ENCODE results near the gene KLF9. TPM values are rescaled to one million over a fixed set of nuclear protein-coding genes. Genes with fewer than 3 reads are reported as not detected.
A peak's percentile ranks its signal among the peaks of the same experiment; 100 is the strongest.

The KLF9 gene
- total and polyA plus RNA-seq, 9 of the 15 experiments (the other 6 are each of a cell fraction or from before 2014, with no cell fraction given): 3.3 to 11.9 (median 6.9) TPM

DNA sequence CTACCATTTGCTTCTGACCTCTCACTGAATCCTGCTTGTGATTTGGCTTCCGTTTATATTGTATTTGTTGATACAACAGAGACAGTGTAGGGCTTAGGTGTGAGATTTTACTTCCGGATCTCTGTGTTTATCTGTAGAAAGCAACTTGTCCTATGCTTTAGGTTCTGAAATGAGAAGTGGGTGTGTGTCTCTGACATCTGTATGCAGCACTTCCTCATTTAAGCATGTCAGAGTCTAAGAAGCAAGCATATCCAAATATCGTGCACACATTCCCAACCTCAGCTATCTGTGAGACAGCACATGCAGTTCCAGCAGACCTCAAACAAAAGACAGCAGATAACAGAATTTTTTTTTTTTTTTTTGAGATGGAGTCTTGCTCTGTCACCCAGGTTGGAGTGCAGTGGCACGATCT is 16.3 kb downstream of the KLF9 start (continued):
- TF ChIP-seq, protein P1, sequence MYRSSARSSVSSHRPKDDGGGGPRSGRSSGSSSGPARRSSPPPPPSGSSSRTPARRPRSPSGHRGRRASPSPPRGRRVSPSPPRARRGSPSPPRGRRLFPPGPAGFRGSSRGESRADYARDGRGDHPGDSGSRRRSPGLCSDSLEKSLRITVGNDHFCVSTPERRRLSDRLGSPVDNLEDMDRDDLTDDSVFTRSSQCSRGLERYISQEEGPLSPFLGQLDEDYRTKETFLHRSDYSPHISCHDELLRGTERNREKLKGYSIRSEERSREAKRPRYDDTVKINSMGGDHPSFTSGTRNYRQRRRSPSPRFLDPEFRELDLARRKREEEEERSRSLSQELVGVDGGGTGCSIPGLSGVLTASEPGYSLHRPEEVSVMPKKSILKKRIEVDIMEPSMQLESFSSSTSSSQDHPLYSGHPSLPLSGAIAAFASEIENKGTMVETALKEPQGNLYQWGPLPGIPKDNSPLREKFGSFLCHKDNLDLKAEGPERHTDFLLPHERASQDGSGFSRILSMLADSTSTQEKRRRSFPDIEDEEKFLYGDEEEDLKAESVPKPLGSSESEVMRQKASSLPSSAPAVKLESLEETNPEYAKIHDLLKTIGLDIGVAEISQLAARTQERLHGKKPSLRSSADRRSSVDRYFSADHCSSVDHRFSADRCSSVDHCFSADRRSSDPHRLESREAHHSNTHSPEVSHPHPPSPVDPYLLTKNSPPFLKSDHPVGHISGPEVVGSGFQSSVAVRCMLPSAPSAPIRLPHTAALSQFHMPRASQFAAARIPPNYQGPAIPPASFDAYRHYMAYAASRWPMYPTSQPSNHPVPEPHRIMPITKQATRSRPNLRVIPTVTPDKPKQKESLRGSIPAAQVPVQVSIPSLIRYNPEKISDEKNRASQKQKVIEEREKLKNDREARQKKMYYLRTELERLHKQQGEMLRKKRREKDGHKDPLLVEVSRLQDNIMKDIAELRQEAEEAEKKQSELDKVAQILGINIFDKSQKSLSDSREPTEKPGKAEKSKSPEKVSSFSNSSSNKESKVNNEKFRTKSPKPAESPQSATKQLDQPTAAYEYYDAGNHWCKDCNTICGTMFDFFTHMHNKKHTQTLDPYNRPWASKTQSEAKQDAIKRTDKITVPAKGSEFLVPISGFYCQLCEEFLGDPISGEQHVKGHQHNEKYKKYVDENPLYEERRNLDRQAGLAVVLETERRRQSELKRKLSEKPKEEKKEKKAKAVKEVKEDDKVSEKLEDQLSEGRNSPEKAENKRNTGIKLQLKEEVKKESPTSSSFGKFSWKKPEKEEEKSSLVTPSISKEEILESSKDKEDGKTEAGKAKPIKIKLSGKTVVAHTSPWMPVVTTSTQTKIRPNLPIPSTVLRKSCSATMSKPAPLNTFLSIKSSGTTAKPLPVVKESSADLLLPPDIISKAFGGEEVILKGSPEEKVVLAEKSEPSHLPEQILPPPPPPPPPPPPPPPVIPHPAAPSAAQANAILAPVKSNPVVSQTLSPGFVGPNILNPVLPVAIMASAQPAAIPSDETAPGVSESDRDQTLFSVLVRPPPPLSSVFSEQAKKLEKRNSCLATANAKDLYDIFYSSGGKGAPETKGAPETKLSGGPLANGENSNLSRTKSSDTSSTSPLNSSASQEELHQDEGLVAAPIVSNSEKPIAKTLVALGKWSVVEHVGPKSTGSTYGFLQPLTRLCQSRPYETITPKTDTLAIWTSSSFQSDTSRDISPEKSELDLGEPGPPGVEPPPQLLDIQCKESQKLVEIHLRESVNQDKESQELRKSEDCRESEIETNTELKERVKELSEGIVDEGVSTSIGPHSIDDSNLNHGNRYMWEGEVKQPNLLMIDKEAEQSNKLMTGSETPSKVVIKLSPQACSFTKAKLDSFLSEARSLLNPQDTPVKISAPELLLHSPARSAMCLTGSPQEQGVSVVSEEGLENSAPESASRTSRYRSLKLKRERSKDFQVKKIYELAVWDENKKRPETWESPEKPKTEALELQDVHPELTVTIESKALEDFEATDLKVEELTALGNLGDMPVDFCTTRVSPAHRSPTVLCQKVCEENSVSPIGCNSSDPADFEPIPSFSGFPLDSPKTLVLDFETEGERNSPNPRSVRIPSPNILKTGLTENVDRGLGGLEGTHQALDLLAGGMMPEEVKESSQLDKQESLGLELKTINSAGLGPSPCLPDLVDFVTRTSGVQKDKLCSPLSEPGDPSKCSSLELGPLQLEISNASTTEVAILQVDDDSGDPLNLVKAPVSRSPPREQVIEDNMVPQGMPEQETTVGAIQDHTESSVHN (IDR thresholded peaks at IDR 0.05; ENCODE audit: borderline replicate concordance in 1 of 2, low read depth in 1 of 2): peak in 1 of 2 experiments; percentile 95; a peak in 2 of 4 replicates
- TF ChIP-seq RFX7 (CRISPR knock-in tag; IDR thresholded peaks at IDR 0.05) (no peak), BMI1 (IDR thresholded peaks at IDR 0.05; ENCODE audit: low read length) (no peak), ZNF436 (CRISPR knock-in tag; IDR thresholded peaks at IDR 0.05) (no peak), CBFA2T3 (IDR thresholded peaks at IDR 0.05) (peak; percentile 97), MEIS2 (IDR thresholded peaks at IDR 0.05; ENCODE audit: partially characterized antibody) (peak; percentile 64), ZNF143 (CRISPR knock-in tag; IDR thresholded peaks at IDR 0.05) (no peak), ZNF354B (CRISPR knock-in tag; IDR thresholded peaks at IDR 0.05) (no peak), DIDO1 (tag; IDR thresholded peaks at IDR 0.05; ENCODE audit: low read depth) (no peak), ARID1B (IDR thresholded peaks at IDR 0.05) (peak; percentile 96), RBM17 (IDR thresholded peaks at IDR 0.05; ENCODE audit: borderline replicate concordance, low read depth, low read length) (no peak), NR1H2 (CRISPR knock-in tag; IDR thresholded peaks at IDR 0.05) (no peak), ZNF589 (CRISPR knock-in tag; IDR thresholded peaks at IDR 0.05; ENCODE audit: low read depth) (peak; percentile 83; the same call in 1 of the 2 replicates), ZNF583 (CRISPR knock-in tag; IDR thresholded peaks at IDR 0.05) (no peak), HLTF (IDR thresholded peaks at IDR 0.05) (no peak), SMARCC2 (IDR thresholded peaks at IDR 0.05; ENCODE audit: low read depth) (peak; percentile 72), EWSR1 (IDR thresholded peaks at IDR 0.05; ENCODE audit: borderline replicate concordance, low read depth, partially characterized antibody) (no peak), HNRNPLL (IDR thresholded peaks at IDR 0.05; ENCODE audit: low read depth, low read length, poor library complexity, severe bottlenecking) (no peak), PHB (CRISPR knock-in tag; IDR thresholded peaks at IDR 0.05) (no peak), HDGF (IDR thresholded peaks at IDR 0.05) (no peak), NCOA6 (IDR thresholded peaks at IDR 0.05) (no peak), TCF7 (IDR thresholded peaks at IDR 0.05; ENCODE audit: borderline replicate concordance) (no peak), NFXL1 (CRISPR knock-in tag; IDR thresholded peaks at IDR 0.05) (no peak)
- TF ChIP-seq, protein P2, sequence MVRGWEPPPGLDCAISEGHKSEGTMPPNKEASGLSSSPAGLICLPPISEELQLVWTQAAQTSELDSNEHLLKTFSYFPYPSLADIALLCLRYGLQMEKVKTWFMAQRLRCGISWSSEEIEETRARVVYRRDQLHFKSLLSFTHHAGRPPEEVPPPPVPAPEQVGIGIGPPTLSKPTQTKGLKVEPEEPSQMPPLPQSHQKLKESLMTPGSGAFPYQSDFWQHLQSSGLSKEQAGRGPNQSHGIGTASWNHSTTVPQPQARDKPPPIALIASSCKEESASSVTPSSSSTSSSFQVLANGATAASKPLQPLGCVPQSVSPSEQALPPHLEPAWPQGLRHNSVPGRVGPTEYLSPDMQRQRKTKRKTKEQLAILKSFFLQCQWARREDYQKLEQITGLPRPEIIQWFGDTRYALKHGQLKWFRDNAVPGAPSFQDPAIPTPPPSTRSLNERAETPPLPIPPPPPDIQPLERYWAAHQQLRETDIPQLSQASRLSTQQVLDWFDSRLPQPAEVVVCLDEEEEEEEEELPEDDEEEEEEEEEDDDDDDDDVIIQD (CRISPR knock-in tag; IDR thresholded peaks at IDR 0.05): no peak
